ENCODE measurements around the gene PARD3B.

DNA sequence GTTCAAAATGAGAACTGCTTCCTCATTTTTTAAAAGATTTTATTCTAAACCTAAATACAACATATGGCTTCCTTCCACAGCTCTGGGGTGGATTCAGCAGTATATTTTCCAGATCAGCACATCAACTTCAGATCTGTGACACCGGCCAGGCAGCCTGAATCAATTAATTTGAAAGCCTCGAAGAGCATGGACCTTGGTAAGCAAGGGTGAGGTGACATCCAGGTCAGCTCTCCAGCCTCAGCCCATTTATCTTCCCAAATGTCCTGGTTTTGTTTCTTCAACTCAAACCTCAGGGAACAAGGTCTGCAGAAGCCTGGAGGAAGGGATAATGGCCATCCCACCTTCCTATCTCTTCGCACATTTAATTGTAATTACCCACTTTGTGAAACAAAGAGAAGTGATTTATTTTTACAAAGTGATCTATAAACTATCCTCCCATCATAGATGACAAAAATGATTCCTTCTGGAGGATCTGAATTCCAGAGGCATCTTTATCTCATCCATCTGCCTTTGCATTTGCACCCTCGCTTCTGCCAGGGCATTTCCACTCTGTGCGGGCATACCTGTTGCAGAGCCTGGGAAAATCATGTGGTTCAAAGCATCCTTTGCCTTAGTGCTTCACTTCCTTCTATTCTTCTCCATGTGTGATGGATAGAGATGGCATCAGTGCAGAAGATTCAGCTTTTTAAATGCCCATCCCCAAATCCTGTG is 648.0 kb downstream of the PARD3B start:
- TF ChIP-seq POLR2AphosphoS5 (IDR thresholded peaks at IDR 0.05; ENCODE audit: low read depth, low read length), result no peak
- TF ChIP-seq POLR2A (IDR thresholded peaks at IDR 0.05; ENCODE audit: low read depth, low read length), result no peak
- no peak for TF ChIP-seq TAF1 (IDR thresholded peaks at IDR 0.05; ENCODE audit: low read depth, low read length)
- TF ChIP-seq SPI1 (IDR thresholded peaks at IDR 0.05; ENCODE audit: low read depth, low read length), result no peak

All from GM12891 (cell line).